GM18873 (cell line): ENCODE measurements around the gene F8A3.
"Not testable (repeated sequence)": the region's sequence is repeated elsewhere in the genome, so short reads cannot be mapped to it uniquely, and the experiment has no call there.

Source experiments
- ATAC-seq: cut with Tn5 transposase; IDR thresholded peaks from one replicate; pipeline ENCODE4 v1.9.1; 2021; ENCODE audit warnings: mild to moderate bottlenecking, moderate library complexity, moderate number of reproducible peaks; ENCODE audit not compliant: unreplicated experiment, low FRiP score

The F8A3 gene

DNA sequence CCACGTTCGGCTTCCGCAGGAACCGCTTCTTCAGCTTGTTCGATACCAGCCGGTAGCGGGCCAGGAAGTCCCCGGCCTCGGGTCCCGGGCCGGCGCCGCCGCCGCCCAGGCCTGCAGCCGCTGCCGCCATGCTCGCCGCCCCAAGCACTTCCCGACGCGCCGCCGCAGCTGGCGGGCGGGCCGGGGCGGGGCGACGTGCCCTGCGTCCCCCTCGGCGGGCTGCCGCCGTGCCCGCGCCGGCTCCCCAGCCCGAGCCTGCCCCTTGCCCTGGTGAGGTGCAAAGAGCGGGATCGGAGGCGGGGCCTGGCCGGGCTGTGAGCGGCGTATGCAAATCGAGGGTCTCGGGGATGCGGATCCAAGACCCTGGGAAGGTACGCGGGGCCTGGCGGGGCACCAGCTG is at the start of gene F8A3:
F8A3 (minus strand) TSS at position 150 of the 400 bp plus-strand sequence; CDS start at position 130, 20 bp downstream.
- peak; percentile 64 for ATAC-seq

DNA sequence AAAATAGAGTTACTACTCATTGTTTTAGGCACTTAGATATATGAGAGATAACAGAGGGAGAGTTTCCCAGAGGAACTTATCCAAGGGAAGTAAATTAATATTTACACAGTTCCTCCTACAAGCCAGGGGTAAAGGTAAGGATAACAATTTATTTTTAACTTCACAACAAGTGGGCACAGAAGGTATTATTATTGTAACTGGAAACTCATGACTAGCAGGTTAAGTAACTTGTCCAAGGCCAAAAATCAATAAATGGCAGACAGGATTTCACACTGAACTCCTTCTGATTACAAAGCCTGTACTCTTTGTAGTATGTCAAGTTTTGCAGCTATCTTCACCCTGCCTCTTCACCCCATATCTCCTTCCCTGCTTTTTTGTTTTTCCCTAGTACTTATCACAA is 46.9 kb upstream of the F8A3 start:
- no peak for ATAC-seq

DNA sequence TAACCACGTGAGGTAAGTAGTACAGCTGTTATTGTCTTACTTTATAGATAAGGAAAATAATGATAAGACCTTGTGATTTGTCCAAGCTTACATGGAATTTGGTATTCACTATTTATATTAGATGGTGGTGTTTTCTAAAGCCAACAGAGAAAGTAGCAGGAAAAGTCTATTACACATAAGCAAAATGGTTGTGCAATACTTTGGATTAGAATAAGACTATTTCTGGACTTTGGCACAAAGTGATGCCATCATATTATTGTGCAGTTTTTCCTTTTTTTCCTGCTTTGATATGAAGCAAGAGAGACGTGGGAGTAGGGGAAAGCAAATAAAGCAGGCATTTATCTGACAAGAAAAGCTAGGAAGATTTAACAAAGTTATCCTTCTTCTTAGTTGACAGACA is 36.7 kb upstream of the F8A3 start:
- ATAC-seq: not testable (repeated sequence)

DNA sequence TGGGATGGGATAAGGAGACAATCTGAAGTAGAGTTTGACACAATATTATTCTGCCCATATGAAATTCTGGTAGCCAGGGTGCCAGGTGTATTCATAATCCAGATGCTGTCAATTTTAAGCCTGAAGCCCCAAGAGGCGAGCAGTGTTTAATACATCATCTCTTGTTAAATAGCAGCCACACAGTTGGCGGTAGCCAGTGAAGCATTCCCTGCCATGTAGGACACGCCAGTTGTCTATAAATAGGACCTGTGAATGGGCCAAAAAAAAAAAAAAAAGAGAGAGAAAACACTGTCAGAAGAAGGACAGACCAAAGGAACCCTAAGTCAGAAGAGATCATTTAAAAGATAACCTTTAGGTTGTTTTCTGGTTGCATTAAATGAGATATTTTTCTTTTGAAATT is 33.0 kb upstream of the F8A3 start:
- ATAC-seq: not testable (repeated sequence)

DNA sequence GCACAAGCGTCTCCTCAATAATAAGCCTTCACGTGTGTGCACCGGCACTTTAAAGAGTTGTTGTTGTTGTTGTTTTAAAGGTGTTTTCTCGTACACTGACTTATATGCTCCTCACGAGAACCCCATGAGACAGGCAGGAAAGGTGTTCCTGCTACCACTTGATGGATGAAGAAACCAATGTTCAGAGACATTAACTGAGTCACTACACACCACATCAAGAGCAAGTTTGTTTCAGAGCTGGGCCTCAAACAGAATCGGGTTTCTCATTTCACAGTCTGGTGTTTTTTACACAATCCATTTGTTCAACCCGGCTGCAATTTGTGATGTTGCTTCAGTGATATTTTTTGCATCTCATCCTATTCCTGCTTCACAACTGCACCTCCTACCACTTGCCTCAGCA is 18.7 kb upstream of the F8A3 start:
- ATAC-seq: not testable (repeated sequence)

DNA sequence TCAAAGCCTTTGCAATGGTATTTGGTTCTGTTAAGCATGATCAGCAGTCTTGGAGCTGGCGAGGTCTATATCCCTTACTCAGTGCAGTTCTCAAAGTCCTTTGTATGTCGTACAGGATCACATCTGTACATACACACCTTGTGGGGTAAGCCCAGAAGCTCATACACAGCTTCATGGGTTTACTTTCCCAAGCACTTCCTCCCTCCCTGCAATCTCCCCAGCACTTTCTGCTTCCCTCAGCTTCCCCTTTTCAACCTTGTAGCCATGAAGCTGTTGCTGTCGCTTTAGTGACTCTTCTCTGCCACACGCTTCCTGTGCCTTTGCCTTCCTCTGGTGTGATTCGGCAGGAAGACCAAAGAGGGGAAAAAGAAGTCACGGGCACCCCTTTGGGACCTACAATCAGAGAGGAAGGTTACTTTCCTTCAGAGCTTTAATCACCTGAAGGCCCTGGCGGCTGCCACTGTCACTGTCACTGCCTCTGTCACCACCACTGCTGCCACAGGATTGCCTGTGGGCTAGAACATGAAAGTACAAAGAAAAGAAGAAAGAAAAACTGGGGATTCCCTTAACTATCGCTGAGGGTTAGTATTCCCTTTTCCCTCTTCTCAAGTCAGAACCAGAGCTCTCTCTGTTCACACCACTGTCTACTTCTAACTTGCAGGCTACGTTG is 8.0 kb upstream of the F8A3 start:
- not testable (repeated sequence) for ATAC-seq

DNA sequence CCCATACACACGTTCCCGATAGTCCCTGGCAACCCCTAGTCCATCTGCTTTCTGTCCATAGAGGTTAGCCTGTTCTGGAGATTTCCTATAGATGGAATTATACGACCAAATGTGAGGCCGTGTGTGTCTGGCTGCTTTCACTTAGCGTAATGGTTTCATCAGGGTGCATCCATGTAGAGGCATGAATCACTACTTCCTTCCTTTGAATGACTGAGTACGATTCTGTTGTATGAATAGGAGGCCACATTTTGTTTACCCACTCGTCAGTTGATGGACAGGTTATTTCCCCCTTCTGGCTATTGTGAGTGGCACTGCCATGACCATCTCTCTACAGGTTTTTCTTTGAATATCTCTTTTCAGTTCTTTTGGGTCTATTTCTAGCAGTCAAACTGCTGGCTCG is 2.1 kb upstream of the F8A3 start:
- ATAC-seq: not testable (repeated sequence)

DNA sequence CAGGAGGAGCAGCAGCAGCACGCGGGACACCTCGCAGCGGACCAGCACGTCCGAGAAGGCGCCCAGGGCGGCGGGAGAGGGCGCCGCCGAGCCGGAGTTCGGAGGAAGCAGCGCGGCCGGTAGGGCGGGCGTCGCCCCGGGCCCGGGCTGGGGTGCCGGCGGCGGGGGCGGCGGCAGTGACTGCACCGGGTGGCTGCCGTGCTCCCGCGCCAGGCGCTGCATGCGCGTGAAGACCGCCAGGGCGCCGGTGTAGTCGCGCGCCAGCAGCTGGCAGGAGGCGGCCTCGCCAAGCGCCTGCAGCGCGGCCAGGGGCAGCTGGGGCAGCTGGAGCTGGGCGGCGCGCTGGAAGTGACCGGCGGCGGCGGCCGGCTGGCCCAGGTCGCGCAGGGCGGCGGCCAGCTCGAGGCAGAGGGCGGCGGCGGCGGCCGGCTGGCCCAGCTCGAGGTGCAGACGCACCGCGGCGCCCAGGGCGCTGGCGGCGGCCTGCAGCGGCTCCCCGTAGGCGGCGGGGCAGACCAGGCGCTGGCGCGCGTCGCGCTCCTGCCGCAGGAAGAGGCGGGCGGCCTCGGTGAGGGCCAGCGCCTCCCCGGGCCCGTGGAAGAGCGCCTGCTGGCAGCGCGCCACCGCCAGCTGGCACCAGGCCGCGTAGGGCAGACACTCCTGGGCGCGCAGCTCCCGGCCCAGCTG is 516 bp downstream of the F8A3 start:
- ATAC-seq: peak; percentile 45

DNA sequence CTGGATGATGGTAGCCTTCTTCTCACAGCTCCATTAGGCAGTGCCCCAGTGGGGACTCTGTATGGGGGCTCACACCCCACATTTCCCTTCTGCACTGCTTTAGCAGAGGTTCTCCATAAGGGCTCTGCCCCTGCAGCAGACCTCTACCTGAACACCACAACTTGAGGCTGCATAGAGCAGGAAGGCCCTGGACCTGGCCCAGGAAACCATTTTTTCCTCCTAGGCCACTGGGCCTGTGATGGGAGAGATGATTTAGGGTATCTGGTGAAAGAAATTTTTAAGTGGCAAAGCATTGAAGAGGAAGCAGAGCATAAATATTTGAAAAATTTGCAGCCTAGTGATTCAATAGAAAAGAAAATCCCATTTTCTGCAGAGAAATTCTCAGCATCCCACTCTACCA is 17.3 kb downstream of the F8A3 start:
- ATAC-seq: no peak

DNA sequence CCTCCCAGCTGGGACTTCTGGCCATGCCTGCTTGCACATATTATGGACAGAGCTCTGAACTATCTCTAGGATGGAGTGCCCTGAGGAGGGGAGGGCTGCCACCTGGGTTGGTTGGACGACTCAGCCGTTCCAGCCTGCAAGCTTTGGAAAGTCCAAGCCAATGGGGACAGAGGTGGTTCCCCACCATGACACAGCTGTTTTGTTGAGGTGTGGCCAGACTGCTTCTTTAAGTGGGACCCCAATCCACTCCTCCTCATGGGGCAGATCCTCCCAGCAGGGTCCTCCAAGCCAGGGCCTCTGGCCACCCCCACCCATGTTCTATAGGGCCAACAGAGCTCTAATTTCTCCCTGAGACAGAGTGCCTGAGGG is 22.7 kb downstream of the F8A3 start:
- no peak for ATAC-seq

DNA sequence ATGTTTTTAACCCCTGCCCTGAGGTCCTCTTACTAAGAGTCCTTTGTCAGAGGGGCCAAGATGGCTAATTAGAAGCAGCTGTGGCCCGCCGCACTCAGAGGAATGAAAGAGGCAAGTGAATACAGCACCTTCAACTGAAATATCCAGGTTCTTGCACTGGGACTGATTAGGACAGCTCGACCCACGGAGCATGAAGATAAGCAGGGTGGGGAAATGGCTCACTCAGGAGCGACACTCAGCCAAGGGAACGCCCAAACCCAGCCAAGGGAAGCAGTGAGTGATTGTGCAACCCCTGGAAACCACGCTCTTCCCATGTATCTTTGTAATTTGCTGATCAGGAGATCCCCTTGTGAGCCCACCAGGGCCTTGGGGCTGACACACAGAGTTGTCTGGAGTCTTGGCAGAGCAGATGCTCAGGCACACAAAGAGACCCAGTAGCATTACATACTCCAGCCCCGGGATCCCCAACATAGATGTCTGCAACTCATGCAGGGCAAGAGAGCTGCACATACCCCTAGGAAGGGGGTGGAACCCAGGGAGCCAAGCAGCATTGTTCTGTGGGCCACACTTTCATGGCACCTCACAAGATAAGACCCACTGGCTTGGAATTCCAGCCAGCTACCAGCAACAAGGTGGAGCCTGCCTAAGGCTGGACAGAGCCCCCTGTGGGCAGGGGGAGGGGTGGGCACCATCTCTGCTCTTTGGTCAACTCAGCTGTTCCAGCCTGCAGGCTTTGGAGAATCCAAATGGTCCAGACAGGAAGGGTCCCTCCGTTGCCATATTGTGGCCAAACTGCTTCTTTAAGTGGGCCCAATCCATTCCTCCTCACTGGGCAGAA is 23.3 kb downstream of the F8A3 start:
- ATAC-seq: no peak

DNA sequence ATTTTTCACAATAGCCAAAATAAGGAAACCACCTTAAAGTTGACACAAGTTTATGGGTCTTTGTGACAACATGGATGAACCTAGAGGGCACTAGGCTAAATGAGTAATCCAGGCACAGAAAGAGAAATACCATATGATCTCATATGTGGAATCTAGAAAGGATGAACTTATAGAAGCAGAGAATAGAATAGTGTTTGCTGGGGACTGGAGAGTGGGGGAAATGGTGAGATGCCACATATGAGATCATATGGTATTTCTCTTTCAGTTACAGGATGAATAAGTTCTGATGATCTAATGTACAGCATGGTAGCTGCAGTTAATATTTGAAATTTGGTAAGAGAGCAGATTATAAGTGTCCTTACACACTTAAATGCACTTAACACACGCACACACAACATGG is 40.7 kb downstream of the F8A3 start:
- ATAC-seq: no peak
